GM10266 (cell line): ENCODE data around the gene NGFR.

Experiments used
- DNase-seq: peaks from one replicate; pipeline ENCODE4 v3.0.0; 2012; ENCODE audit errors: extremely low spot score
- CTCF ChIP-seq: IDR thresholded peaks from 2 replicates; pipeline ENCODE4 v1.5.1; 2012; ENCODE audit warnings: mild to moderate bottlenecking, low read depth; ENCODE audit not compliant: control insufficient read depth, insufficient read depth; ENCODE audit errors: missing control alignments

NGFR gene

GRCh38 chr17:49480836-49481615 lies 14.1 kb upstream of the NGFR start:
- DNase-seq, result no peak
- TF ChIP-seq CTCF, result no peak

- no peak for DNase-seq
- no peak for TF ChIP-seq CTCF
Observed at GRCh38 chr17:49482144-49482817, 12.8 kb upstream of the NGFR start.

- no peak for DNase-seq
- no peak for TF ChIP-seq CTCF
Observed at GRCh38 chr17:49483599-49484509, 11.2 kb upstream of the NGFR start.

- no peak for DNase-seq
- TF ChIP-seq CTCF, result no peak
Observed at GRCh38 chr17:49484588-49484987, 10.5 kb upstream of the NGFR start.

- no peak for DNase-seq
- no peak for TF ChIP-seq CTCF
Observed at GRCh38 chr17:49486012-49486641, 9.0 kb upstream of the NGFR start.

GRCh38 chr17:49487183-49487582 lies 7.9 kb upstream of the NGFR start:
- TF ChIP-seq CTCF, result no peak
- DNase-seq, result no peak
